GM19351 (cell line): ENCODE results near the gene MCF2L.
"Not testable (repeated sequence)": the region's sequence is repeated elsewhere in the genome, so short reads cannot be mapped to it uniquely, and the experiment has no call there.

Source experiments
- ATAC-seq: cut with Tn5 transposase; IDR thresholded peaks from one replicate; pipeline ENCODE4 v1.9.1; 2021; ENCODE audit warnings: mild to moderate bottlenecking, moderate library complexity; ENCODE audit not compliant: unreplicated experiment

MCF2L gene

DNA sequence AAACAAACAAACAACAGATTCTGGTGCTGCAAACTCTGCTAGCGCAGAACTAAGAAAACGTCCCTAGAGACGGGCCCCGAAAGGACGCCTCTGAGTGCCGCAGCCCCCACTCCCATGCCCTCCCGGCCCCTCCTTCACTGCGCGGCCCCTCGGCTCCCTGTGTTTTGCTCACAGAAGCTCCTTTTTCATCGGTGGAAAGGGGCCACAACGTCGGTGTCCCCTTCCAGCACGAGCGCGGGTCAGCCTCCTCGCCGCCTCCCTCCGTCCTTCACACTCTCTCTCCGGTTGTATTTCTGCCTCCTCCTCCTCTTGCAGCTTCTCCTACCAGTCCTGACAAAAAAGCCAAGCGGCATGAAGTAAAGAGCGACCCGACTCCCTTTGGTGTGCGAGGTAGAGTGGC lies 121.8 kb downstream of the MCF2L start:
- ATAC-seq, result no peak

DNA sequence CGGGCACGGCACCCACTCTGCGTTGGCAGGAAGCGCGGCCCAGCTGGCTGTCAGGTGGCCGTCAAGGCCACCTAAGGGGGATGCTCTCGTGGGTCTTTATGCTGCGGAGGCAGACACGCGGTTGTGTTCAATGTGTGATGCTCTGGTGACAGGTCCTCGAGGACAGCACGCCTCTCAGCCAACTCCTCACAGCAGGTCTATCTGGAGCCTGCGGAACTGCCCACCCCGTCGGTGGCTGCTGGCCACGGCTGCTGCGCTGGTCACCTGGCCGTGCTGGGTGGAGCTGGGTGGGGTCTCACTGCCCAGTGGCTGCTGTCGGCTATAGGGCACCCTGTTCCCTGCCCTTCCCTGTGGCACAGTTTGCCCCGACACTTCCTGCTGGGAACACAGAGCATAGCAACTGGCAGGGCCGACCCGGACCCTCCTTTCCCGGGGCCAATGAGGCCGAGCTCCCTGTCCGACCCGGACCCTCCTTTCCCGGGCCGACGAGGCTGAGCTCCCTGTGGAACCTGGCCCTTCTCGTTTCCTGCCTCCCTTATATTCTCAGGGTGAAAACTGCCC lies 122.3 kb downstream of the MCF2L start:
- ATAC-seq, result no peak

DNA sequence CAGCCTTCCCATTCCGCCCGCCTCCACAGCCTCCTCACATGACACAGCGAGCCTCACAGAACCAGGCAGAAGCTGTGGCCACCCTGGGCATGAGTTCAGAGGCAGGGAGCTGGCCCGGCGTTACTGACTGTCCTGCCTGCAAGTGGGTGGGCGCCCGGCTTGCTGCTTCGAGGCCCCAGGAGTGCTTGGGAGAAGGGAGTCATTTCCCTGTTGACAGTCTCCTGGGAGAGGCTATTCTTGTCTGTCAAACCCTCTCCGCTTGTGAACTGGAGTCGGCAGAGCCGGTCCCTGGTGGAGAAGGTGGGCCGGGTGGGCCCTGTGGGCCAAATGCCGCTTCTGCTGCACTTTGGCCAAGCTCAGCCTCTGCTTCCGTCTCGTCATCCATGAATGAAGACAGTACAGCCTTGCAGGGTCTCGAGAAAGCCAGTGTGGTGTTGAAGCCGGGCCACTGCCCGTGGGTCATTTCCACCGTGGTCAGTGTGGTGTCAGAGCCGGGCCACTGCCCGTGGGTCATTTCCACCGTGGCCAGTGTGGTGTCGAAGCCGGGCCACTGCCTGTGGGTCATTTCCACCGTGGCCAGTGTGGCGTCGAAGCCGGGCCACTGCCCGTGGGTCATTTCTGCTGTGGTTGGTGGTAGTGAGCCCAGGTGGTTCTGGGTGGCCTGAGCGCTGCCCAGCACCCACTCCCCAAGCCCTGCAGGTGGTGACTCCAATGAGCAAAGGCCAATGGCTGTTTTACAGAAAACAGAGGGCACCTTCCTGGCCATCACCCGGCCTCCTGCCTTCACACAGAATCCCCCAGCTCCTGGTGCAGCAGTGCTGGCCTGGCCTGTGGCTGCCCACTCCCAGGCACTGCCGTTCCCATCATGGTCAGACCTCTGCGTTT lies 123.1 kb downstream of the MCF2L start:
- ATAC-seq, result no peak

DNA sequence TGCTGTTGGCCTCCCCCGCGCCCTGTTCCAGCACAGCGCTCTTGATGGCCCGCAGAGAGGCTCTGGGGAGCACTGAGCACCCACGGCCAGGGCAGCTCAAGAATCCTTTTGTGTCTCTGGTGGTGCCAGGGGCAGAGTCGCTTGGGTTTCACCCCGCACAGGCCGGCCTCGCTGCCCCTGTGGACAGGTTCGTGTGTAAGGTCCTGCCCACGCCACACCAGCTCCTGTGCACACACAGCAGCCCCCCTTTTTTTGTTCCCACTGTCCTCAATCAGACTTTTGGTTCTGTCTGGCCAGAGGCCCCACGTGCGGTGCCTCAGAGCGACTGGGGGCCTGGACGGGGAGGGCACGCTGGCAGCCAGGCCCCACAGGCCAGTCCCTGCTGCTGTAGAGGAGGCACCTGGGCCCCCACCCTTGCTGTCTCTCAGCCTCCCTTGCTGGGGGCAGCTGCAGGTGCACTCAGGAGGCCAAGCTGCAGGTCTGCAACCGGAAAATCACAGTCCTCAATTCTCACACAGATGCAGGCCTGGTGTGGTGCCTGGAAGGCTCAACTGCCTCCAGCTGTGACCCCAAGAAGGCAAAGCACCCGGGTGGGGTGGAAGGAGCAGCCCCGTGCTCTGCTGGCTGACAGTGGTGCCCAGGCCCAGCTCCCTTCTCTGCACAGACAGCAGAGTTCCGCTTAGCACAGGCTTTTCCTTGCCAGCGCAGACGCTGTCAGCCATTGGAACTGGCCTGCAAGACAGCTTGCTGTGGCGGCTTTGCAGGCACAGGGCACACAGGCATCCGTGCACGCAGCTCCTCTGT lies 124.0 kb downstream of the MCF2L start:
- no peak for ATAC-seq

DNA sequence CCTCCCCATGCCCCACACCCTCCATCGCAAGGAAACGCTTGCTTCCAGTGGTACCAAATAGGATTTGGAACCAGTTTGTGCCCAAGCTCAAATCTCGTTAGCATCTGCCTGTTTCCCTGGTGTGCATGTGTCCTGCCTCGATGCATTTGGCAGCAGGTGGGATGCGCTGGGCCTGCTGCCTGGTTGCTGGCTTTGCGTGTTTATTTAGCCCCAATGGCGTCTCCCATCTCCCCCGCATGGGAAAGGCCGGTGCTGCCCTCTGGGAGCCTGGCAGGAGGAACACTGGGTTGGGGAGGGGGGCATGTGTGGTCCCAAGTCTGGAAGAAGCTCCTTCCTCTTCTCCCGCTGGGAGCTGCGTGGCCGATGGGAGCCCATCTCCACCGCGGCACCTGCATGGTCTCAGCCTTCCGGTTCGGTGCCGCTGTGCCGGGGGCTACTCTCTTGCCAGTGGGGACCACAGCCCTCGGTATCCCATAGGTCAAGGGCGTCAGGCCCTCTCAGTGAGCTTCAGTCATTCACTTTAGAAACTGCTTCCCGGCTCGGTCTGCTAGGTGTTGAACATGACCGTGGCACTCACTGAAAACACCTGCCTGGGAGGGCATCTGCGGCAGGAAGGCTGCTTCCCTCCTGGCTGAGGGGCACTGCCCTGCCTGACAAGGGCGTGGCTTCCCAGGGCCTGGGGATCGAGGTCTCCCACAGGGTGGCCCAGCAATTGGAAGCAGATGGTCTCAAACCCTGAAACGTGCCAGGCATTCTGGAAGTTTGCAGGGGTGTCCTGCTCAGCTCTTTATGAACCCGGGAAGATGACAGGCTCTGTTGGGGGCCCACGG lies 124.8 kb downstream of the MCF2L start:
- no peak for ATAC-seq

DNA sequence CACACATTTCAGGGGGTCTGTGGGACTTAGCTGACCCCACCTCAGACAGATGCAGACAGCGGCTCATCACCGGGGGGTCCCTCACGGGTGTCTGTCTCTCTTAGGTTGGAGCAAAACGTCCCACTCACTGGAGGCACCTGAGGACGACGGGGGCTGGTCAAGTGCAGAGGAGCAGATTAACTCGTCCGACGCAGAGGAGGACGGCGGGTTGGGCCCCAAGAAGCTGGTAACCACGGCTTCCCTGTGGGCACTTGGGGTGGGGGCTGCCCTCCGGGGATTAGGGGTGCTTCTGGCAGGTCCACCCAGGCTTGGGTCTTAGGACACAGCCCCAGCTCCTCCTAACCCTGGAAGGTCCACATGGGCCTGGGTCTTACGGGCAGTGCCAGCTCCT lies 125.4 kb downstream of the MCF2L start:
- no peak for ATAC-seq

DNA sequence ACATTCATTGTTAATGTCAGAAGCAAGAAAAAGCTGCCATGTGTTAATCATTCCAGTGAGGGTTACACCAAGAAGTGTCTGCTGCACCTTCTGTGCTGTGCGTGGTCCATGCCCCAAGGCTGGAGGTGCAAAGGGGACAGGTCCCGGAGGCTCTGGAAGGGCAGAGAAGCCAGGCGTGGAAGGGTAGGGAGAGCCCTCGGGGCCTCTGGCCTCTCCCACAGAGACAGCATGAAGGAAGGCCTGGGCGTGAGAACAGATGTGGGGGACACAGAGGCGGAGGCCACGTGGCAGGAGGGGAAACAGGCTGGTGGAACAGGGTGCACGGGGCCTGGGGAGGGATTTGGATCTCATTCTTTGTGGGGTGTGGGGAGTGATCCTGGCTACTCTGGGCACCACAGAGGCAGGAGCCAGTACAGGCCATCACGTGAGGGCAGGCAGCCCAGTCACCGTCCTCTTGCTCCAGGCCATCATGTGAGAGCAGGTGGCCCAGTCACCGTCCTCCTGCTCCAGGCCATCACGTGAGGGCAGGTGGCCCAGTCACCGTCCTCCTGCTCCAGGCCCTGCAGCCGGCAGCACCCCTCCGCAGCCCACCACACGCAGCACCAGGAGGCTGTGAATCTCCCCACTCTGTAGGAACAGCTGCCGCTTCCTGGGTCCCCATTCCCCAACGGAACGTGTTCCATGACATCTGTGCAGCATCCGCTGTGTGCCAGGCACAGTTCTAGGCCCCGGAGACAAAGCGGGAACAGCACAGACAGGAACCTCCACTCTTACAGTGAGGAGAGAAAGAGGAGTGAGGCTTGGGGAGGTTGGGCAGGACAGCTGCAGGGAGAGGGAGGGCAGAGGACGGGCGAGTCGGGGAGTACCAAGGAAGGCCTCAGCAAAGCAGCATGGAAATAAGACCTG lies 126.4 kb downstream of the MCF2L start:
- ATAC-seq, result no peak

DNA sequence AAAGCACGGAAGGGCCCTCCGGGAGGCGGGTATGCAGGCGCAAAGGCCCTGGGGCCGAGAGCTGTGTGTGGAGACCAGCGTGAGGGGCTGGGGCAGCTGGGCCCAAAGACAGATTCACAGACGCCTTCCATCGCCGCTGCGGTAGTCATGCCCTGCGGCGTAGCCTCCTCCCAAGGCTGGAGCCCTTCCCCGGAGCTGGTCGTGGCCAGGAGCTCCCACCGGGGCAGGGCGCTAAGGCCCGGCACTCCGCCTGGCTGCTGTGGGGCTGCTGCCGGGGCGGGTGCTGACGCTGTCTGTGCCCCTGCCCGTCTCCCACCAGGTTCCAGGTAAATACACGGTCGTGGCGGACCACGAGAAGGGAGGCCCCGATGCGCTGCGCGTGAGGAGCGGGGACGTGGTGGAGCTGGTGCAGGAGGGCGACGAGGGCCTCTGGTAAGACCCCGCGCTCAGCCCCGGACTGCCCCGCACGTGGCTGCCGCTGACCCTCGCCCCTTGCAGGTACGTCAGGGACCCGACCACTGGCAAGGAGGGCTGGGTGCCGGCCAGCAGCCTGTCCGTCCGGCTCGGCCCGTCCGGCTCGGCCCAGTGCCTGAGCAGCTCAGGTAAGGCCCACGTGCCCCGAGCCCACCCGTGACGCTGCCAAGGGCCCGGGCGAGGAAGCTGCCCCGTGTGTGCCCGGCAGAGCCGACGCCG lies 127.2 kb downstream of the MCF2L start:
- no peak for ATAC-seq

DNA sequence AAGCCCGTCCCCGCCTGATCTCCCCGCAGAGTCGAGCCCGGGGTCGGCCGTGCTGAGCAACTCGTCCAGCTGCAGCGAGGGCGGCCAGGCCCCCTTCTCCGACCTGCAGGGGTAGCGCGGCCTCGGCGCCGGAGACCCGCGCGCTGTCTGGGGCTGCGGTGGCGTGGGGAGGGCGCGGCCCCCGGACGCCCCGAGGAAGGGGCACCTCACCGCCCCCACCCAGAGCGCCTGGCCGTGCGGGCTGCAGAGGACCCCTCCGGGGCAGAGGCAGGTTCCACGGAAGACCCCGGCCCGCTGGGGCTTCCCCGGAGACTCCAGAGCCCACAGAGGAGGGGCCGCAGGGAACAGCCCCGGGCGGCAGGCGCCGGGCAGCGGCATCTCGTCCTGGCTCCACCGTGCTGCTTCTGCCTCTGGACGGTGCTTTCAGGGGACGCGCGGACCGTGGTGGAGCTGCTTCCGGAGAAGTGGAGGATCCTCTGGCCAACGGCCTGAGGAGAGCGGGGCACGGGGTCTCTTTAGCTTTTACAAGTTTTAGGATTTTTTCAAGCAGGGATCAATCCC lies 127.8 kb downstream of the MCF2L start:
- no peak for ATAC-seq

DNA sequence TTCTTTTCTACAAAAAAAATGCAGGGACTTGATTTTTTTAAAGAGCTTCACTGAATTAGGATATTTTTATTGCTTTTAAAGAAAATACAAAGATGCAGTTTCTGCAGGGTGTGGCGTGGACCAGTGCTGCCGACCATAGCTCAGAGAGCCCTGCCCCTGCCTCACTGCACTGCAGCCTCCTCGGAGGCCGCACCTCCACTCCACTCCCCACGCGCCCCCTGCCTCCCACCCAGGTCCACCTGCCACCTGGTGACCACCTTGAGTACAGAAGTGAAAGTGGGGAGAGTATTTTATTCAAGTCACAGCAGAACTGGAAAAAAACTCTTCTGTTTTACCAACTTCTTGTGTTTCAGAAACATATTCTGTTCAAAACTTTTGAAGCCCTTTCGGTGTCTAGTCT lies 128.6 kb downstream of the MCF2L start:
- no peak for ATAC-seq

DNA sequence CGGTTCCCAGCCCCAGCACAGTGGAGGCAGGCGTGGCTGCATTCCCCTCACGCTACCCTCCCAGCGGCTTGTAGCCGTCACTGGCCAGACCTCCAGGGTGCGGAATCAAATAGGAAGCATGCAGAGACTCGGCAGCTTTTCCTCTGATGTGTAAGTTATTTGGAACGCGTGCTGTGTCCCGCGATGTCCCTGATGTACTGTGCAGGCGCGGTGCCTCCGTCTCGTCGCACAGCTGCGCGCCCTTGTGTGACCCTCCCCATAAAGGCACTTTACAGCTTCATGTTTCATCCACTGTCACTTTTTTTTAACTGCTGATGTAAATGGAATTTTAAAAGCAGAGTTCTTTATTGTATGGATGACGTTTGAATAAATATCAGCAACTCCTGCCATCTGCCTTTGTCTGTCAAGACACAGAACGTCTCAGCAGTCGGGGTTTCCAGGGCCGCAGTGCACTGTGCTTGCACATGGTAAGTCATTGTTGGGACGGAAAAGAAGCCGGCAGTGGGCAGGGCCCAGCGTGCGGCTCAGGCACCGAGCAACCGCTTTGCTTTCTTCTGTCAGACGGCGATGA lies 129.2 kb downstream of the MCF2L start:
- ATAC-seq, result no peak

DNA sequence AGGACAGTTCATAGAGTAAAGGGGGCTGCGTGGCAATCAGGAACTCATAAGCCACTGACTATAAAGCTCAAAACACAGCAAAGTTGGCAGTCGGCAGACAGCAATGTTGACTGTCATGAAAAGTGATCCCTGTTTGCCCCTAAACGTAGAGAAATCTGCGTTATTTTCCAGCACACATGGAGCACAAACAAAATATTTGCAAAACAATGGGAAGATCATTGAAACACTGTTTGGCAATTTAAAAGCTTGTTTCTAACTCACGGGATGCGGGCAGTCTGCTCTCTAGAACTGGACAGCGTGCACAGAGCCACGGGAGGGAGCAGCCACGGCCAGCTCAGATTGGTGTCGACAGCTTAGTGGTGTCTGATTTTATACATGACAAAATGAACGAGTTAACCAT lies 130.1 kb downstream of the MCF2L start:
- ATAC-seq, result no peak

DNA sequence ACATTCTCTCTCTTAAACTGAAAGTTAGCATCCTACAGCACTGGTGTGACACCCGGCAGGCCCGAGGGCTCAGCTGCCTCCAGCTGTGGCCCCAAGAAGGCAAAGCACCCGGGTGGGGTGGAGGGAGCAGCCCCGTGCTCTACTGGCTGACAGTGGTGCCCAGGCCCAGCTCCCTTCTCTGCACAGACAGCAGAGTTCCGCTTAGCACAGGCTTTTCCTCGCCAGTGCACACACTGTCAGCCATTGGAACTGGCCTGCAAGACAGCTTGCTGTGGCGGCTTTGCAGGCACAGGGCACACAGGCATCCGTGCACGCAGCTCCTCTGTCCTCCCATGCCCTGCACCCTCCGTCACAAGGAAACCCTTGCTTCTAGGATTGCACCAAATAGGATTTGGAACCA lies 133.3 kb downstream of the MCF2L start:
- ATAC-seq, result not testable (repeated sequence)

DNA sequence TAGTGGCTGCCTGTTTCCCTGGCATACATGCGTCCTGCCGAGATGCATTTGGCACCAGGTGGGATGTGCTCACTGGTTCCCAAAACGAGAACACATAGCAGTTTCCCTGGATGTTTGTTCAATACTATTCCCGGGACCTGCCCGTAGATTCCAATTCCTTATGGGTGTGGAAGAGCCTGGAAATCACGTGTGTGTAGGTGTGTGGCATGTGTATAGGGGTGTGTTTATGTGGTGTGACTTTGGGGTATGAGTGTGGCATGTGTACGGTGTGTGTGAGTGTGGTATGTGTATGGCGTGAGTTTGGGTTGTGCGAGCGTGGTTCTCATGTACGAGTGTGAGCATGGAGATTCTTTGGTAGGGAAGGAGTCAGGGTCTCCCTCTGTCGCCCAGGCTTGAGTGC lies 133.7 kb downstream of the MCF2L start:
- ATAC-seq, result no peak

DNA sequence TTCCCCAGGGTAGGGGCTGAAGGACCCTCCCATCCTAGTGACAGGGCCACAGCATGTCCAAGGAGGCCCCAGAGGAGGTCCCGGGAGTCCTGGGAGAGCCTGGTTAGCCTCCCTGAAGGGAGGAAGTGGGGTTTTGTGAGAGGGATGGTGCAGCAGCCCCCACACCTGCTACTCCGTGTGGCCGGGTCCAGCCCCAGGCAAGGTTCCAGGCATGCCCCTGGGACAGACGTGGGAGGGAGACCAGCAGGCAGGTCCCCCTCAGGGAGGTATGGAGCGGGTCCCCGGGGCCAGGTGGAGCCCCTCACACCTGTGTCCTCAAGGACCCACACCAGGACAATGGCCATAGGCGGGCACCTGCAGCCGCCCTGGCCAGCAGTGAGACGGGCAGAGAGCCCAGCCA lies 134.6 kb downstream of the MCF2L start:
- no peak for ATAC-seq

DNA sequence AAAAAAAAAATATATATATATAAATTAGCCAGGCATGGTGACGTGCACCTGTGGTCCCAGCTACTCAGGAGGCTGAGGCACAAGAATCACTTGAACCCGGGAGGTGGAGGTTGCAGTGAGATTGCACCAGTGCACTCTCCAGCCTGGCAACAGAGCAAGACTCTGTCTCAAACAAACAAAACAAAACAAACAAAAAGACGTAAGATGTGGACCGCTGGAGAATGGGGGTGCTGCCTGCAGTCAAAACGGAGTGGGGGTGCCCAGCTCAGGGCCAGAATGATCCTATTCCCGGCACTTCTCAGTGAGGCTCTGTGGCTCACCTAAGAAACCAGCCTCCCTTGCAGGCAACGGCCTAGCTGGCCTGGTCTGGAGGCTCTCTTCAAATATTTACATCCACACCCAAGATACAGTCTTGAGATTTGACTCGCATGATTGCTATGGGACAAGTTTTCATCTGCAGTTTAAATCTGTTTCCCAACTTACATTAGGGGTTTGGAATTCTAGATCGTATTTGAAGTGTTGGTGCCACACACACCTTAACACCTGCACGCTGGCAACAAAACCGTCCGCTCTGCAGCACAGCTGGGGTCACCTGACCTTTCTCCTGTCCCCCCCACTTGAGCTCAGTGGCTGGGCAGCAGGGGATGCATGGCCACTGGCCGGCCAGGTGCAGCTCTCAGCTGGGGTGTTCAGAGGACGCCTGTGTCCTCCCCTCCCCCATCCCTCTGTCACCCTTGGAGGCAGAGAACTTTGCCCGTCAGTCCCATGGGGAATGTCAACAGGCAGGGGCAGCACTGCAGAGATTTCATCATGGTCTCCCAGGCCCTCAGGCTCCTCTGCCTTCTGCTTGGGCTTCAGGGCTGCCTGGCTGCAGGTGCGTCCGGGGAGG lies 136.3 kb downstream of the MCF2L start, which contains the start of gene F7:
F7 (plus strand) TSS at position 760 of the 889 bp plus-strand sequence; CDS start at position 811, 51 bp downstream.
- no peak for ATAC-seq

DNA sequence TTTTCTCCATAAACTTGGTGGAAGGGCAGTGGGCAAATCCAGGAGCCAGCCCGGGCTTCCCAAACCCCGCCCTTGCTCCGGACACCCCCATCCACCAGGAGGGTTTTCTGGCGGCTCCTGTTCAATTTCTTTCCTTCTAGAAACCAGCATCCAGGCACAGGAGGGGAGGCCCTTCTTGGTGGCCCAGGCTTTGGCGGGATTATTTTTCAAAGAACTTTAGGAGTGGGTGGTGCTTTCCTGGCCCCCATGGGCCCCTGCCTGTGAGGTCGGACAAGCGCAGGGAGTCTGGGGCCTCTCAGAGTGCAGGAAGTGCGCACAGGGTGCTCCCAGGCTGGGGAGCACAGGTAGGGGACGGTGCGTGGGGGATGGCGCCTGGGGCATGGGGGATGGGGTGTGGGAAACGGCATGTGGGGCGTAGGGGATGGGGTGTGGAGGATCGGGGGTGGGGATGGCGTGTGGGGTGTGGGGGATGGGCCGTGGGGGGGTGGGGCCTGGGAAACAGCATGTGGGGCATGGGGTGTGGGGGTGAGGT lies 137.0 kb downstream of the MCF2L start:
- ATAC-seq, result no peak
